NB4 (cell line): ENCODE results near the gene KCTD17.

Experiments used
- POLR2A ChIP-seq: IDR thresholded peaks from 2 replicates; pipeline ENCODE4 v1.6.1; 2011; ENCODE audit warnings: mild to moderate bottlenecking; ENCODE audit not compliant: insufficient read length; ENCODE audit errors: extremely low read depth
- TF ChIP-seq, protein P1 (sequence below): IDR thresholded peaks from one replicate; pipeline ENCODE4 v1.5.1; 2012; ENCODE audit warnings: low read depth, low read length

- TF ChIP-seq POLR2A = no peak
- TF ChIP-seq, protein P1, sequence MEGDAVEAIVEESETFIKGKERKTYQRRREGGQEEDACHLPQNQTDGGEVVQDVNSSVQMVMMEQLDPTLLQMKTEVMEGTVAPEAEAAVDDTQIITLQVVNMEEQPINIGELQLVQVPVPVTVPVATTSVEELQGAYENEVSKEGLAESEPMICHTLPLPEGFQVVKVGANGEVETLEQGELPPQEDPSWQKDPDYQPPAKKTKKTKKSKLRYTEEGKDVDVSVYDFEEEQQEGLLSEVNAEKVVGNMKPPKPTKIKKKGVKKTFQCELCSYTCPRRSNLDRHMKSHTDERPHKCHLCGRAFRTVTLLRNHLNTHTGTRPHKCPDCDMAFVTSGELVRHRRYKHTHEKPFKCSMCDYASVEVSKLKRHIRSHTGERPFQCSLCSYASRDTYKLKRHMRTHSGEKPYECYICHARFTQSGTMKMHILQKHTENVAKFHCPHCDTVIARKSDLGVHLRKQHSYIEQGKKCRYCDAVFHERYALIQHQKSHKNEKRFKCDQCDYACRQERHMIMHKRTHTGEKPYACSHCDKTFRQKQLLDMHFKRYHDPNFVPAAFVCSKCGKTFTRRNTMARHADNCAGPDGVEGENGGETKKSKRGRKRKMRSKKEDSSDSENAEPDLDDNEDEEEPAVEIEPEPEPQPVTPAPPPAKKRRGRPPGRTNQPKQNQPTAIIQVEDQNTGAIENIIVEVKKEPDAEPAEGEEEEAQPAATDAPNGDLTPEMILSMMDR = no peak
Measured at GRCh38 chr22:37050913-37051312, 629 bp upstream of the KCTD17 start.
